Measurements from ENCODE around the gene DEUP1. TPM values are rescaled to one million over a fixed set of nuclear protein-coding genes. Genes with fewer than 3 reads are reported as not detected.
"Not testable (repeated sequence)": the region's sequence is repeated elsewhere in the genome, so short reads cannot be mapped to it uniquely, and the experiment has no call there.

Gene DEUP1
- total RNA-seq, 1 experiment from 2014 or later: not detected

- TF ChIP-seq TCF7L2 (IDR thresholded peaks at IDR 0.05; ENCODE audit: borderline replicate concordance, extremely low read depth, insufficient read depth, insufficient read length): no peak
- no peak for TF ChIP-seq MAX (IDR thresholded peaks at IDR 0.05)
- TF ChIP-seq EZH2 (IDR thresholded peaks at IDR 0.05): no peak
- no peak for TF ChIP-seq SRF (IDR thresholded peaks at IDR 0.05; ENCODE audit: low read depth)
- TF ChIP-seq CEBPB (IDR thresholded peaks at IDR 0.05; ENCODE audit: low read depth): no peak
- TF ChIP-seq ATF3 (IDR thresholded peaks at IDR 0.05): no peak
- TF ChIP-seq EGR1 (IDR thresholded peaks at IDR 0.05; ENCODE audit: low read depth): no peak
Observed at GRCh38 chr11:93432247-93432646, 101.7 kb downstream of the DEUP1 start (continued).

GRCh38 chr11:93443232-93443631 lies 112.7 kb downstream of the DEUP1 start:
- H4K20me1 ChIP-seq (ENCODE audit: insufficient read depth); DNase-seq (ENCODE audit: low read depth, low spot score); H3K9ac ChIP-seq (ENCODE audit: low read length); H3K27me3 ChIP-seq (ENCODE audit: insufficient read depth, low read length); RAD21 ChIA-PET (ENCODE audit: low non-redundant PET in 1 of 2, low total read pairs in 2 of 2, uncharacterized antibody in 2 of 2, unreplicated experiment in 2 of 2); H2AFZ ChIP-seq (ENCODE audit: low read depth, low read length, poor library complexity, severe bottlenecking); H3K27ac ChIP-seq (ENCODE audit: low read depth, low read length); H3K9me3 ChIP-seq (ENCODE audit: control insufficient read depth in 1 of 2, insufficient read depth in 1 of 2, low read depth in 1 of 2, low read length in 2 of 2); BruUV-seq (replicated peaks); H3K79me2 ChIP-seq (ENCODE audit: insufficient read depth, low read length); ATAC-seq; POLR2A ChIA-PET; H3K4me2 ChIP-seq (ENCODE audit: low read length); H3K4me1 ChIP-seq (ENCODE audit: control insufficient read depth in 1 of 2, insufficient read depth in 2 of 2, low read length in 2 of 2); H3K36me3 ChIP-seq (ENCODE audit: control insufficient read depth in 1 of 2, insufficient read depth in 2 of 2, low read length in 2 of 2); intact Hi-C loops (cut with micrococcal nuclease); H3K9me2 ChIP-seq (ENCODE audit: insufficient read depth); H3K4me3 ChIP-seq (replicated peaks in 1 of 2; ENCODE audit: low read depth in 1 of 2, low read length in 2 of 2); CTCF ChIA-PET: not testable (repeated sequence)

- Histone ChIP-seq H2AFZ (ENCODE audit: low read depth, low read length, poor library complexity, severe bottlenecking) (no peak overlapping the region), H3K9me3 (ENCODE audit: control insufficient read depth in 1 of 2, insufficient read depth in 1 of 2, low read depth in 1 of 2, low read length in 2 of 2) (no peaks in the 10 kb centered on the region), H3K9me2 (ENCODE audit: insufficient read depth) (no peaks in the 10 kb centered on the region), H4K20me1 (ENCODE audit: insufficient read depth) (no peaks in the 10 kb centered on the region), H3K9ac (ENCODE audit: low read length) (no peak overlapping the region), H3K27ac (ENCODE audit: low read depth, low read length) (no peak overlapping the region), H3K4me1 (ENCODE audit: control insufficient read depth in 1 of 2, insufficient read depth in 2 of 2, low read length in 2 of 2) (no peaks in the 10 kb centered on the region), H3K79me2 (ENCODE audit: insufficient read depth, low read length) (no peaks in the 10 kb centered on the region), H3K4me2 (ENCODE audit: low read length) (no peak overlapping the region), H3K4me3 (replicated peaks in 1 of 2; ENCODE audit: low read depth in 1 of 2, low read length in 2 of 2) (no peak overlapping the region), H3K27me3 (ENCODE audit: insufficient read depth, low read length) (no peaks in the 10 kb centered on the region), H3K36me3 (ENCODE audit: control insufficient read depth in 1 of 2, insufficient read depth in 2 of 2, low read length in 2 of 2) (no peaks in the 10 kb centered on the region)
- ChIA-PET CTCF (no interaction called here), RAD21 (ENCODE audit: low non-redundant PET in 1 of 2, low total read pairs in 2 of 2, uncharacterized antibody in 2 of 2, unreplicated experiment in 2 of 2) (no interaction called here), POLR2A (no interaction called here)
- intact Hi-C loops (cut with micrococcal nuclease): no loop called here
- BruUV-seq (replicated peaks): no TSS peak
- DNase-seq (ENCODE audit: low read depth, low spot score): no peak
- ATAC-seq: no peak
- TF ChIP-seq SRF (IDR thresholded peaks at IDR 0.05; ENCODE audit: low read depth) (no peak), REST (IDR thresholded peaks at IDR 0.05; ENCODE audit: low read depth) (no peak), ZFX (IDR thresholded peaks at IDR 0.05) (no peak), ZBTB33 (IDR thresholded peaks at IDR 0.05; ENCODE audit: extremely low read depth, insufficient replicate concordance, low read length) (no peak), MAX (IDR thresholded peaks at IDR 0.05) (no peak), FOSL1 (IDR thresholded peaks at IDR 0.05; ENCODE audit: low read depth) (no peak)
Observed at GRCh38 chr11:93444617-93445073, 114.1 kb downstream of the DEUP1 start.
